Inflammatory macrophage treated with lipopolysaccharide for 1 hour (primary cell): ENCODE data around the gene BBX.
"Not testable (repeated sequence)": the region's sequence is repeated elsewhere in the genome, so short reads cannot be mapped to it uniquely, and the experiment has no call there.

ENCODE experiments used
- DNase-seq, 2 donors: peaks; one replicate each; pipeline ENCODE4 v3.0.0-alpha.2; 2020 to 2022

The BBX gene

DNA sequence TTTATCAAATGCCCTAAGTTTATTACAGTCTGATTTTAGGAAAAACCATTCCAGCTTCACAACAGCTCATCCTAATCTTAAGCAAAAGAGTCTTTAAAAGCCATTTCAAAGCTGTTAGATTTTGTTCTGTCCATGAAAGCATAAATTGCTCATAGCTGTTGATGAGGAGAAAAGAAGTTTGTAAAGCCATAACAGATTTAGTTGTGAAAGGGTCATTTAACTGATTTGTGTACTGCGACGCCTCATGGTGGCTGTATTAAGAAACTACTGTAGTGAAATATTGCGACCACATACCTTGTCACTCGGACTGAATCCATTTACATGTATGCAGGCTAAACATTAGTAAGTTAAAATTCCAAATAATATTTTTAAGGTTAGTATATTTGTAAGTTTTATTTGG, 20.9 kb downstream of the BBX start:
- DNase-seq = peak; percentile 9 to 18

DNA sequence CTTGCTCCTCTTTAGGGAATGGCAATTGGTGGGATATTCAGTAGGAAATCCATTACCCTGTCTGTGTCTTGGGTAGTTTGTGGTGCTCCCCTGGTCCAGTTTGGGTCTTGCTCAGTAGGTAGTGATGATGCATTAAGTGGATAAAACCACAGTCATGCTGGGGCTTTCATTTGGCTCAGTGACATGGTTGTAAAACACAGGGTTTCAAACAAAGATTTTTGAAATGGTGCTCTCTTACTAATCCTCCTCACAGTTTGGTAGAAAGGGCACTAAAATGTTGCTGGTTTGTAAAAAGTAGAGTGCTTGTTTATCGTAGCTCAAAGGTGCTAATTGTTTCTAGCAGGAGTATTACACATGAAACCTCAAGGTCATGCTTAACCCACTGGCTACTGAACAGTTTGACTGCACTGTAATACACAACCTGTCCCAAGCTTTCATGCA, 22.9 kb downstream of the BBX start:
- no peak for DNase-seq

GRCh38 chr3:107548601-107549000, 25.8 kb downstream of the BBX start:
- no peak for DNase-seq

GRCh38 chr3:107555359-107555758, 32.6 kb downstream of the BBX start:
- DNase-seq = peak; percentile 3 to 12

DNA sequence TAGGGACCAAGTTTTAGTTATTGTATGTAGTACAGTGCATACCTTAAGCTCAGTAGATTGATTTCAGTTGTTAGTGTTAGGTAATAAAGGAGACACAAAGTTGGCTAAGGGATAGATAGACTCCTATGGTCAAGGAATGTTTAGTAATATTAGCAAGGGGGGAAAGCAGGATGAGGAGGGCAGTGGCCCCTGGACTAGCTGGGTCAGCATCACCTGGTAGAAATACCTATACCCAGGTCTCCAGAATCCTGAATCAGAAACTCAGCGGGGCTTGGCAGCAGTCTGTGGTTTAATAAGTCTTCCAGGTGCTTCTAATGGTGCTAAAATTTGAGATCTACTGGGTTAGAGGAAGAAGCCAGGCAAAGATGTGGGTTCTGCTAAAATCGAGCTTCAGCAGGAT, 35.0 kb downstream of the BBX start:
- DNase-seq = no peak

- no peak for DNase-seq
Observed at GRCh38 chr3:107560166-107560565, 37.4 kb downstream of the BBX start.

DNA sequence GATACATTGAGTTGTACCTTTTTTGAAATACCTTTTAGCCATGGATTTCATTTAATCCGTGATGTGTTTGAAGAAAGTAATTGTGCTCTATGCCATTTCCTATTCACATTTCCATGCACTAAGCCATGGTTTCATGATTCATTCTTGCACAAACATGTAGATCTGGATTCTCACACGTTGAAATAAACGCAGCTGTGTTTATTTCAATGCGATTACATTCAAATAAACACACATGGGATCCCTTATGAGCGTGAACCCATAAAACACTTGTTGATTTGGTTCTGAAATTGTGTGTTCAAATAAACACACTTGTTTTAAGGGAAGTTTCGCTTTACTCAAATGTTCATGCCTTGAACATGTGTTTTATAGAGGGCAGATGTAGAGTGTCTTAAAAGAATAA, 39.2 kb downstream of the BBX start:
- no peak for DNase-seq

GRCh38 chr3:107562969-107563529, 40.3 kb downstream of the BBX start:
- no peak for DNase-seq

DNA sequence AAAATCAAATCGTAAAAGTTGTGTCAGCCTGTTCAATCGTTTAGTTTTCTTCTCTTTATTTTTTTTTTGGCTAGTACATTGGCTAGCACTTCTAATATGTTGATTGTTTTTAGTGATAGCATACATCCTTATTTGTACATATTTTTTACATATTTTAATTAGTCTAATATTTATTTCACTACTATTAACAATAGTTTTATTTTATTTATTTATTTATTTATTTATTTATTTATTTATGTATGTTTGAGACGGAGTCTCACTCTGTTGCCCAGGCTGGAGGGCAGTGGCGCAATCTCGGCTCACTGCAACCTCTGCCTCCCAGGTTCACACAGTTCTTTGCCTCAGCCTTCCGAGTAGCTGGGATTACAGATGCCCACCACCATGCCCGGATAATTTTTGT, 42.5 kb downstream of the BBX start:
- DNase-seq = not testable (repeated sequence)

- not testable (repeated sequence) for DNase-seq
Observed at GRCh38 chr3:107571089-107571488, 48.3 kb downstream of the BBX start.

DNA sequence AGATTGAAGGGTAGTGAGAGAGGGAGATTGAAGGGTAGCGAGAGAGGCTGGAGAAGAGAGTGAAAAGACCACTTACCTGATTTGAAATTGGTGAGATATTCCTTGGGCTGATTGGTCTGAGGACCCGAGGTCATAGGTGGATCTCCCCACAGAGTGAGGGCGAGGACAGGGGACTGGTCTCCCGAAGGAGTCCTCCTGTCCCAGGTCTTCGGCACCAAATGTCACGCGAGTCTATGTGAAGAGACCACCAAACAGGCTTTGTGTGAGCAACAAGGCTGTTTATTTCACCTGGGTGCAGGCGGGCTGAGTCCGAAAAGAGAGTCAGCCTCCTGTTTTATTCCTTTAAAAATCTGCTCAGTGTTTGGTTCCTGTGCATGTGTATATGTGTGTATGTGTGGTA, 48.7 kb downstream of the BBX start:
- not testable (repeated sequence) for DNase-seq

GRCh38 chr3:107574650-107575049, 51.9 kb downstream of the BBX start:
- peak; percentile 36 to 75 for DNase-seq

DNA sequence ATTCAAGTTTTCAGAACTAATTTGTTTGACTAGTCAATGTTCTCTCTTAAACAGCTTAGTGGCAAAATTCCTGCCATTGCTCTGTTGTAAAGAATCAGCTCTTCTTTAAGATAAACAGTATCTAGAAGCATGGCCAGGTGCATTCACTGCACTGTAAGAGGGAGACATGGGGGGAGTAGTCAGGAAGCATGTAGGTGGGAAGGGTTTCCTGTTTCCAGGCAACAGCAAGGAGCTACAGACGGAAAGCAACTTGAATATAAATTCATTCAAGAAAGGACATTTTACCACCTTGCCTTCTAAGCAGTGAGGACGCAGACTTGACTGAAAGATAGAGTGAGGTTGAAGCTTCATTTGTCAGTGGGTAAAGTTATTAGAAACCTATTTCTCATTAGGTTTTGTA, 55.3 kb downstream of the BBX start:
- no peak for DNase-seq

GRCh38 chr3:107578523-107578922, 55.8 kb downstream of the BBX start:
- DNase-seq = no peak

DNA sequence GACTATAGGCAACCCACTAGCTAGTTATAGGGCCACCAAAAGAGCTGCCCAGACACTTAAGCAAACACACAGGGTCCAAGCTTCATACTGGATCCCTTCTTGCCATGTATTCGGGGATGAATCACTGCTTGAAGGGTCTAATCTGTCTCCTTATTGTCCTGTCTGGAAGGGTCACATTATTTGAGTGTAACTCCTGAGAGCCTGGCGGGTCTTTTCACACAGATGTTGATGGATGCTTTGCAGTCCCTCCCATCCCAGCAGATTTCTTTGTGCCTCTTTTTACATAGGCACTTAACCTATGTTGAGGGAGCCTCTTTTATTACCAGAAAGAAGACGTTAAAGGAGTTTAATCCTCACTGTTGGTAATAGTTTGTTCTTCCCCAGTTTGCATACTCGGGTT, 56.6 kb downstream of the BBX start:
- DNase-seq = no peak

DNA sequence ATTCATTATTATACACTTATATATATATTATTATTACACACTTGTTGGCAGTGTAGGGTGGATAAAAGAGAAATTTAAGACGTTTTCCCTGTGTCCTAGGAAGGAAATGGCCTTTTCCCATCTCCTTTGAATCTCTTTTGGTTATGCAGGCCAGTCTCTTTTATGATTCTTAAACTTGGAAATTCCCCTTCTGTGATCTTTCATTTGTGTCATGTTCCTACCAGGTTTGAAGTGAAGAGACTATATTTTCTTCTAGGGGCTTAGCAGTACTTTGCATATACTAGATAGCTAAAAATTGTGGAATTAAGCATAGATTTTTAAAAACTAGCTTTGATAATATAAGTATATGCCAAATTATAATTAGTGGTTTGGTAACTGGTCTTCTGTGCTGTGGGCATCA, 58.5 kb downstream of the BBX start:
- DNase-seq = no peak

DNA sequence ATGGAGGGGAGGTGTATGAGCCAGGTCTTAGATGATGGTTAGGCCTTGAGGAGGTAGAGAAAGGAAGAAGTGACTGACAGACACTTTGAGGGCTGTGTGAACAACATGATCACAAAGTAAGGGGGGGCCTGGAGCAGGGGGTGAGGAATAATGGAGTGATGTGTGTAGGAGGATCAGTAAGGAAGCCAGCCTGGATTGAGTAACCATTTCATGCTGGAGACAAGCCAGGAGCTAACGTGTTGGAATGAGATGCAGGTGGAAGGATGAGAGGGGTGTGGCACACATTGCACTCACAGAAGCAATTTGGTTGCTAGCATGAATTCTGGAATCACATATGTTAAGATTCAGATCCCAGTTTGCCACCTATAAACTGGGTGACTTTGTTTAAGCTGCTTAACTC, 65.5 kb downstream of the BBX start:
- no peak for DNase-seq

DNA sequence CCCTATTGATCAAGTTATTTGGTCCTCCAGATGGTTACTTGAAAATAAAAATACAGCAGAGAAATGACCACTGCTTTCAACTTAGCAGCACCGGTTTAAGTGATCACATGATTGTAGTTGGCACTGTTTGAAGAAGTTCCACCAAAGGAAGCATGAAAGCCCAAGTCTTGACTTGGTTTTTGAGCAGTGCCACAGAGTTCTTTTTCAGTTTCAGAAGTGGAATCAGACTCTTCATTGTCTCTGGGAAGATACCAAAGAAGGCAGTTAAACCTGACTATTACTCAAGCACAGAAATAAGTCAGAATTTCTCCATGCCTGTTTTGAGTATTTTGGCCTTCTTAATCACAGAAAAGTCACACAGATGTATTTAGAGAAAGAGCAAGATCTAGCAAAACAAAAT, 66.7 kb downstream of the BBX start:
- no peak for DNase-seq

- no peak for DNase-seq
Observed at GRCh38 chr3:107590786-107591185, 68.0 kb downstream of the BBX start.

DNA sequence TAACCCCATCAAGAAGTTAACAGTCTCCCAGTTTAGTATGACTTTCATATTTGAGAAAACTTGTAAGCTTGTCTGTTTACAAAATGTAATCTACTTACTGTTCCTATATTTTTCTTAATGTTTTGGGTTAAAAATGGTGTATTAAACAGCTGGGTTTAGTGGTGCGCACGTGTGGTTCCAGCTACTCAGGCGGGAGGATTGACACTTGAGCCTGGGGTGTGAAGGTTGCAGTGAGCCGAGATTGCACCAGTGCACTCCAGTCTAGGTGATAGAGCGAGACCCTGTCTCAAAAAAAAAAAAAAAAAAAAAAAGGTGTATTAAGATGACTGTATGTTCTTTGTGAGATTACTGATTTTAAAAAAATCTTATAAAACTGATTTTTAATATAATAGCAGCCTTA, 69.3 kb downstream of the BBX start:
- DNase-seq = no peak

- DNase-seq = no peak
Observed at GRCh38 chr3:107594870-107595269, 72.1 kb downstream of the BBX start.

DNA sequence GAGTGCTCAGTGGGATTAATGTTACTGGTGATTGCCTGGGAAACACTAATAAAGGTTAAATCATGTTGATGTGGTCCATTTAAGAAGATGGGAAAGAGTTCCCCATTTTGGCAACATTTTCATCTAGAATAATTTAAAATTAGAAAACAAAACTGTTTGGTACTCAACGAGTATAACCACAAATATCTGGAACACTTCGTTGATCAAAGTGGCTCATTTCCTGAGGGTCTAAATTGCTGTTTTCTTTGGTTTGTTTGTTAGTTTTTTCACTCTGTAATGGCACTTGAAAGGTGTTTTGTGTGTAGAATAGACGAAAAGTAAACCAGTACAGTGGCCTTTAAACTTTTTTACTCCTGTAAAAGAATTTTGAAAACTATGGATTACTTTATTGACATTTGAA, 73.9 kb downstream of the BBX start:
- no peak for DNase-seq

GRCh38 chr3:107598926-107599771, 76.4 kb downstream of the BBX start:
- peak; percentile 57 to 66 for DNase-seq

GRCh38 chr3:107599772-107600145, 77.0 kb downstream of the BBX start:
- DNase-seq = peak in 1 of 2 donors; percentile 9

DNA sequence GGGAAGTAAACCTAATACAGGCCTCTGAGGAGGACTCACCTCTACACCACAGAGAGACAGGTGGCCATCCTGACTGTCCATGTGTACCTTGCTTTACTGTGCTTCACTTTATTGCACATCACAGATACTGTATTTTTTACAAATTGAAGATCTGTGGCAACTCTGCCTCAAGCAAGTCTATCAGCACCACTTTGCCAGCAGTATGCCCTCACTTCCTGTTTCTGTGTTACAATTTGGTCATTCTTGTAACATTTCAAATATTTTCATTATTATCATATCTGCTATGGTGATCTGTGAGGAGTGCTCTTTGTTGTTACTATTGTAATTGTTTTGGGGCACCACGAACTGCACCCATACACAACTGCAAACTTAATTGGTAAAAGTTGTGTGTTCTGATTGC, 78.0 kb downstream of the BBX start:
- DNase-seq = peak; percentile 12 to 18
